ENCODE results near the gene PDK2.
A peak's percentile ranks its signal among the peaks of the same experiment; 100 is the strongest.

The PDK2 gene

GRCh38 chr17:50050431-50051032 lies 44.6 kb upstream of the PDK2 start:
- Histone ChIP-seq H2BK5ac (ENCODE audit: low read depth, low read length, poor library complexity) (peak overlapping the region; percentile 7), H3K27ac (ENCODE audit: low read depth, low read length) (peak overlapping the region; percentile 29), H3K4me3 (ENCODE audit: low read depth, low read length) (no peak overlapping the region), H3K79me2 (ENCODE audit: control insufficient read depth, insufficient read depth, low read length, poor library complexity) (peaks cover 4% of the 10 kb centered on the region), H3K14ac (ENCODE audit: low read length) (peak overlapping the region; percentile 56), H3K79me1 (ENCODE audit: low read length) (peaks cover 33% of the 10 kb centered on the region), H3K23ac (ENCODE audit: low read length) (no peak overlapping the region), H2AK5ac (ENCODE audit: low read length) (peak overlapping the region; percentile 96), H3K4me1 (ENCODE audit: control insufficient read depth in 1 of 2, insufficient read depth in 2 of 2, low read length in 2 of 2) (peaks cover 46 to 52% of the 10 kb centered on the region in 2 experiments), H3K27me3 (ENCODE audit: insufficient read depth, low read length) (no peaks in the 10 kb centered on the region), H3K9ac (ENCODE audit: low read length) (no peak overlapping the region), H3K9me3 (ENCODE audit: insufficient read depth, low read depth, low read length) (no peaks in the 10 kb centered on the region), H4K91ac (ENCODE audit: low read depth, low read length) (peak overlapping the region; percentile 91), H2BK120ac (ENCODE audit: insufficient read depth, low read length, poor library complexity) (peak overlapping the region; percentile 62), H4K8ac (ENCODE audit: low read depth, low read length) (peak overlapping the region; percentile 3), H2AFZ (ENCODE audit: insufficient read depth, low read length, poor library complexity) (peak overlapping the region; percentile 15), H3K4ac (ENCODE audit: low read depth, low read length) (no peak overlapping the region), H3K36me3 (ENCODE audit: control insufficient read depth in 1 of 2, insufficient read depth in 2 of 2, low read length in 2 of 2) (no peaks in the 10 kb centered on the region), H2BK12ac (ENCODE audit: low read length) (peak overlapping the region; percentile 93), H4K12ac (ENCODE audit: low read depth, low read length) (no peak overlapping the region), H3K18ac (ENCODE audit: low read length) (peak overlapping the region; percentile 81), H3K4me2 (ENCODE audit: low read length) (peak overlapping the region; percentile 34)
- no peak for DNase-seq
- no CpG with 5 or more reads among the region's 12 CpGs for WGBS (ENCODE audit: extremely low coverage, insufficient coverage, insufficient read length)

GRCh38 chr17:50051082-50051576 lies 44.0 kb upstream of the PDK2 start:
- peak overlapping the region; percentile 34 for H3K4me2 ChIP-seq (ENCODE audit: low read length)
- peak overlapping the region; percentile 9 for H3K18ac ChIP-seq (ENCODE audit: low read length)
- peak overlapping the region; percentile 97 for H3K27ac ChIP-seq (ENCODE audit: low read depth, low read length)
- peaks cover 35% of the 10 kb centered on the region for H3K79me1 ChIP-seq (ENCODE audit: low read length)
- no peak overlapping the region for H3K23ac ChIP-seq (ENCODE audit: low read length)
- H2BK120ac ChIP-seq (ENCODE audit: insufficient read depth, low read length, poor library complexity): peak overlapping the region; percentile 93
- H2AFZ ChIP-seq (ENCODE audit: insufficient read depth, low read length, poor library complexity): no peak overlapping the region
- peak overlapping the region; percentile 91 for H2BK12ac ChIP-seq (ENCODE audit: low read length)
- H3K9ac ChIP-seq (ENCODE audit: low read length): no peak overlapping the region
- peak overlapping the region; percentile 85 for H2AK5ac ChIP-seq (ENCODE audit: low read length)
- peaks cover 6% of the 10 kb centered on the region for H3K79me2 ChIP-seq (ENCODE audit: control insufficient read depth, insufficient read depth, low read length, poor library complexity)
- peak overlapping the region; percentile 78 for H4K91ac ChIP-seq (ENCODE audit: low read depth, low read length)
- H3K36me3 ChIP-seq (ENCODE audit: control insufficient read depth in 1 of 2, insufficient read depth in 2 of 2, low read length in 2 of 2): no peaks in the 10 kb centered on the region
- WGBS (ENCODE audit: extremely low coverage, insufficient coverage, insufficient read length): no CpG with 5 or more reads among the region's 4 CpGs
- H3K9me3 ChIP-seq (ENCODE audit: insufficient read depth, low read depth, low read length): no peaks in the 10 kb centered on the region
- no peaks in the 10 kb centered on the region for H3K27me3 ChIP-seq (ENCODE audit: insufficient read depth, low read length)
- peak overlapping the region; percentile 44 for H2BK5ac ChIP-seq (ENCODE audit: low read depth, low read length, poor library complexity)
- peak; percentile 84 to 86 for DNase-seq
- H3K4me1 ChIP-seq (ENCODE audit: control insufficient read depth in 1 of 2, insufficient read depth in 2 of 2, low read length in 2 of 2): peaks cover 46 to 52% of the 10 kb centered on the region in 2 experiments
- H3K4ac ChIP-seq (ENCODE audit: low read depth, low read length): peak overlapping the region; percentile 4
- H3K4me3 ChIP-seq (ENCODE audit: low read depth, low read length): no peak overlapping the region
- peak overlapping the region; percentile 31 for H4K8ac ChIP-seq (ENCODE audit: low read depth, low read length)
- H4K12ac ChIP-seq (ENCODE audit: low read depth, low read length): no peak overlapping the region
- H3K14ac ChIP-seq (ENCODE audit: low read length): peak overlapping the region; percentile 32

- Histone ChIP-seq H2BK12ac (ENCODE audit: low read length) (peak overlapping the region; percentile 91), H3K36me3 (ENCODE audit: control insufficient read depth in 1 of 2, insufficient read depth in 2 of 2, low read length in 2 of 2) (no peaks in the 10 kb centered on the region), H2AFZ (ENCODE audit: insufficient read depth, low read length, poor library complexity) (no peak overlapping the region), H3K9me3 (ENCODE audit: insufficient read depth, low read depth, low read length) (no peaks in the 10 kb centered on the region), H3K27ac (ENCODE audit: low read depth, low read length) (peak overlapping the region; percentile 97), H3K23ac (ENCODE audit: low read length) (no peak overlapping the region), H3K4me3 (ENCODE audit: low read depth, low read length) (no peak overlapping the region), H2BK5ac (ENCODE audit: low read depth, low read length, poor library complexity) (peak overlapping the region; percentile 44), H3K79me2 (ENCODE audit: control insufficient read depth, insufficient read depth, low read length, poor library complexity) (peaks cover 9% of the 10 kb centered on the region), H4K8ac (ENCODE audit: low read depth, low read length) (peak overlapping the region; percentile 31), H4K91ac (ENCODE audit: low read depth, low read length) (peak overlapping the region; percentile 78), H3K4me1 (ENCODE audit: control insufficient read depth in 1 of 2, insufficient read depth in 2 of 2, low read length in 2 of 2) (peaks cover 46 to 52% of the 10 kb centered on the region in 2 experiments), H3K14ac (ENCODE audit: low read length) (peak overlapping the region; percentile 32), H3K27me3 (ENCODE audit: insufficient read depth, low read length) (no peaks in the 10 kb centered on the region), H3K4ac (ENCODE audit: low read depth, low read length) (peak overlapping the region; percentile 4), H4K12ac (ENCODE audit: low read depth, low read length) (no peak overlapping the region), H2BK120ac (ENCODE audit: insufficient read depth, low read length, poor library complexity) (peak overlapping the region; percentile 93), H3K9ac (ENCODE audit: low read length) (no peak overlapping the region), H3K4me2 (ENCODE audit: low read length) (no peak overlapping the region), H2AK5ac (ENCODE audit: low read length) (peak overlapping the region; percentile 85), H3K18ac (ENCODE audit: low read length) (peak overlapping the region; percentile 9), H3K79me1 (ENCODE audit: low read length) (peaks cover 40% of the 10 kb centered on the region)
- no CpG with 5 or more reads among the region's 2 CpGs for WGBS (ENCODE audit: extremely low coverage, insufficient coverage, insufficient read length)
- DNase-seq: no peak
These were observed 43.5 kb upstream of the PDK2 start for GRCh38 chr17:50051606-50052005.

GRCh38 chr17:50052241-50052796 lies 42.8 kb upstream of the PDK2 start:
- peak overlapping the region; percentile 71 for H3K4ac ChIP-seq (ENCODE audit: low read depth, low read length)

More at GRCh38 chr17:50052241-50052796, 42.8 kb upstream of the PDK2 start:
- no peaks in the 10 kb centered on the region for H3K9me3 ChIP-seq (ENCODE audit: insufficient read depth, low read depth, low read length)
- H2BK120ac ChIP-seq (ENCODE audit: insufficient read depth, low read length, poor library complexity): peak overlapping the region; percentile 96
- H3K4me2 ChIP-seq (ENCODE audit: low read length): peak overlapping the region; percentile 52
- peaks cover 43% of the 10 kb centered on the region for H3K79me1 ChIP-seq (ENCODE audit: low read length)
- no peak overlapping the region for H3K23ac ChIP-seq (ENCODE audit: low read length)
- peak overlapping the region; percentile 95 for H2AK5ac ChIP-seq (ENCODE audit: low read length)
- no peaks in the 10 kb centered on the region for H3K27me3 ChIP-seq (ENCODE audit: insufficient read depth, low read length)
- H4K12ac ChIP-seq (ENCODE audit: low read depth, low read length): no peak overlapping the region
- no peak overlapping the region for H3K9ac ChIP-seq (ENCODE audit: low read length)
- no peaks in the 10 kb centered on the region for H3K36me3 ChIP-seq (ENCODE audit: control insufficient read depth in 1 of 2, insufficient read depth in 2 of 2, low read length in 2 of 2)
- H3K14ac ChIP-seq (ENCODE audit: low read length): peak overlapping the region; percentile 88
- peak overlapping the region; percentile 97 for H3K27ac ChIP-seq (ENCODE audit: low read depth, low read length)
- DNase-seq: no peak
- peak overlapping the region; percentile 87 for H4K91ac ChIP-seq (ENCODE audit: low read depth, low read length)
- no peak overlapping the region for H2AFZ ChIP-seq (ENCODE audit: insufficient read depth, low read length, poor library complexity)
- WGBS (ENCODE audit: extremely low coverage, insufficient coverage, insufficient read length): no CpG with 5 or more reads among the region's 6 CpGs
- peaks cover 14% of the 10 kb centered on the region for H3K79me2 ChIP-seq (ENCODE audit: control insufficient read depth, insufficient read depth, low read length, poor library complexity)
- peaks cover 47 to 55% of the 10 kb centered on the region in 2 experiments for H3K4me1 ChIP-seq (ENCODE audit: control insufficient read depth in 1 of 2, insufficient read depth in 2 of 2, low read length in 2 of 2)
- H3K4me3 ChIP-seq (ENCODE audit: low read depth, low read length): no peak overlapping the region
- H4K8ac ChIP-seq (ENCODE audit: low read depth, low read length): peak overlapping the region; percentile 43
- peak overlapping the region; percentile 99 for H2BK12ac ChIP-seq (ENCODE audit: low read length)
- peak overlapping the region; percentile 88 for H2BK5ac ChIP-seq (ENCODE audit: low read depth, low read length, poor library complexity)
- H3K18ac ChIP-seq (ENCODE audit: low read length): peak overlapping the region; percentile 96

Data from trophoblast cell (in vitro differentiated cells and primary cell).